ENCODE results near the gene IL19. TPM values are rescaled to one million over a fixed set of nuclear protein-coding genes. Genes with fewer than 3 reads are reported as not detected.

Gene IL19
- total RNA-seq, 4 donors from 2014 or later: not detected

DNA sequence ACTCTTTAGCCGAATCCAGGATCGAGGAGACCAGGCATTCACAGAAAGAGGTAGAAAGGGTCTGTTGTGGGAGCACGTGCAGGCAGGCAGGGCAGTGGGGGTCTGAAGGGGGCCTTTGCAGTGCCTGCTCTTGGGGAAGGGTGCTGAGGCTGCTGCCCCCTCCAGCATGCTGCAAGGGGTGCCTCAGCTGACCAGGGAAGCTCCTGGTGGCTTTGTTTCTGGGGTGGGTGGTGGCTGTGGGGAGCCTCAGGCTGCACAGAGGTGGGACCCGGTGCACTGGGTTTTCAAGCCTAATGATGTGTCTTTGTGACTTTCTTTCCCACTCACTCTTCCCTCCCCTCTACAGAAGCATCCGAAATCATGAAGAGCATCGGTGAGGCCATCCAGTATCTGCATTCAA lies 41.5 kb upstream of the IL19 start:
- ATAC-seq (no peak), DNase-seq (no peak)
- TF ChIP-seq, protein P1, sequence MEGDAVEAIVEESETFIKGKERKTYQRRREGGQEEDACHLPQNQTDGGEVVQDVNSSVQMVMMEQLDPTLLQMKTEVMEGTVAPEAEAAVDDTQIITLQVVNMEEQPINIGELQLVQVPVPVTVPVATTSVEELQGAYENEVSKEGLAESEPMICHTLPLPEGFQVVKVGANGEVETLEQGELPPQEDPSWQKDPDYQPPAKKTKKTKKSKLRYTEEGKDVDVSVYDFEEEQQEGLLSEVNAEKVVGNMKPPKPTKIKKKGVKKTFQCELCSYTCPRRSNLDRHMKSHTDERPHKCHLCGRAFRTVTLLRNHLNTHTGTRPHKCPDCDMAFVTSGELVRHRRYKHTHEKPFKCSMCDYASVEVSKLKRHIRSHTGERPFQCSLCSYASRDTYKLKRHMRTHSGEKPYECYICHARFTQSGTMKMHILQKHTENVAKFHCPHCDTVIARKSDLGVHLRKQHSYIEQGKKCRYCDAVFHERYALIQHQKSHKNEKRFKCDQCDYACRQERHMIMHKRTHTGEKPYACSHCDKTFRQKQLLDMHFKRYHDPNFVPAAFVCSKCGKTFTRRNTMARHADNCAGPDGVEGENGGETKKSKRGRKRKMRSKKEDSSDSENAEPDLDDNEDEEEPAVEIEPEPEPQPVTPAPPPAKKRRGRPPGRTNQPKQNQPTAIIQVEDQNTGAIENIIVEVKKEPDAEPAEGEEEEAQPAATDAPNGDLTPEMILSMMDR (IDR thresholded peaks at IDR 0.05 in 4 of 5, conservative IDR thresholded peaks at IDR 0.05 in 1 of 5): no peak
- no peak for TF ChIP-seq POLR2A (IDR thresholded peaks at IDR 0.05)
- in situ Hi-C loops (cut with MboI; ENCODE audit: low sequenced_read_pairs in 4 of 4): loop anchor here in 2 of 4 donors (5.0 kb wide), 1 partner anchor 183 kb away; no protein-coding TSS in a partner anchor
- Histone ChIP-seq H3K4me3 (no peak overlapping the region), H3K27me3 (no peaks in the 10 kb centered on the region), H3K36me3 (peaks cover 3 to 51% of the 10 kb centered on the region in 2 donors), H3K4me1 (peaks cover 36 to 38% of the 10 kb centered on the region in 2 donors), H3K9me3 (no peaks in the 10 kb centered on the region), H3K27ac (no peak overlapping the region)
- intact Hi-C loops (cut with DNase I; ENCODE audit: low total_unique reads): no loop called here

DNA sequence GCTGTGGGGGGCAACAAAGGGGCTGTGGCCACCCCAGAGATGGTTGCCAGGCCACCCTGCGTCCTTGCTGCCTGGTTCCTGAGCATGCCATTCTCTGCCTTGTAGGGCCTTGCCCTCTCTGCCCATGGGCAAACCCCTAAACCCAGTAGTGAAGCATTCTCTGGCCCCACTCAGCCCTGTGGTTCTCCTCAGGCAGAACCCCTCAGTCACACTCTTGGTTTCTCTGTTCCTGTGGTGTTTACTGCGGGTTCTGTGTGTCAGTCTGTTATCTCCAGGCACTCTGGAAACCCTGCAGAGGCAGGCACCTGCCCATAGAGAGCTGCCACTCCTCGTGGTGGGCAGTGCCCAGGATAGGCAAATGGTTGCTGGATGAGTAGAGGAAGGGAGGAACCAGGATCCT lies 41.1 kb upstream of the IL19 start:
- Histone ChIP-seq H3K36me3 (peaks cover 3 to 51% of the 10 kb centered on the region in 2 donors), H3K27me3 (no peaks in the 10 kb centered on the region), H3K4me1 (peaks cover 31 to 33% of the 10 kb centered on the region in 2 donors), H3K4me3 (no peak overlapping the region), H3K27ac (no peak overlapping the region), H3K9me3 (no peaks in the 10 kb centered on the region)
- intact Hi-C loops (cut with DNase I; ENCODE audit: low total_unique reads) (no loop called here), in situ Hi-C loops (cut with MboI; ENCODE audit: low sequenced_read_pairs in 4 of 4) (loop anchor here in 2 of 4 donors (5.0 kb wide), 1 partner anchor 183 kb away; no protein-coding TSS in a partner anchor)
- ATAC-seq: no peak
- DNase-seq: no peak
- TF ChIP-seq, protein P1 (IDR thresholded peaks at IDR 0.05 in 4 of 5, conservative IDR thresholded peaks at IDR 0.05 in 1 of 5): no peak
- no peak for TF ChIP-seq POLR2A (IDR thresholded peaks at IDR 0.05)

DNA sequence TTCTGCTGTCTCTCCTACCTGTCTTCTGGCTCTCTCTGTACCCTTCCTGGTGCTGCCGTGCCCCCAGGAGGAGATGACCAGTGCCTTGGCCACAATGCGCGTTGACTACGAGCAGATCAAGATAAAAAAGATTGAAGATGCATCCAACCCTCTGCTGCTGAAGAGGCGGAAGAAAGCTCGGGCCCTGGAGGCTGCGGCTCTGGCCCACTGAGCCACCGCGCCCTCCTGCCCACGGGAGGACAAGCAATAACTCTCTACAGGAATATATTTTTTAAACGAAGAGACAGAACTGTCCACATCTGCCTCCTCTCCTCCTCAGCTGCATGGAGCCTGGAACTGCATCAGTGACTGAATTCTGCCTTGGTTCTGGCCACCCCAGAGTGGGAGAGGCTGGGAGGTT lies 38.1 kb upstream of the IL19 start:
- no peak overlapping the region for H3K4me3 ChIP-seq
- H3K36me3 ChIP-seq: peaks cover 3 to 51% of the 10 kb centered on the region in 2 donors
- in situ Hi-C loops (cut with MboI; ENCODE audit: low sequenced_read_pairs in 4 of 4) (loop anchor here in 2 of 4 donors (10.0 kb wide), 2 partner anchors 82 to 182 kb away; no protein-coding TSS in a partner anchor), intact Hi-C loops (cut with DNase I; ENCODE audit: low total_unique reads) (loop anchor here (2.0 kb wide), 1 partner anchor 76 kb away; no protein-coding TSS in a partner anchor)
- ATAC-seq (no peak), DNase-seq (no peak)
- H3K27ac ChIP-seq: no peak overlapping the region
- H3K27me3 ChIP-seq: no peaks in the 10 kb centered on the region
- H3K9me3 ChIP-seq: no peaks in the 10 kb centered on the region
- peaks cover 7% of the 10 kb centered on the region in 2 donors for H3K4me1 ChIP-seq
- no peak for TF ChIP-seq POLR2A (IDR thresholded peaks at IDR 0.05)
- TF ChIP-seq, protein P1 (IDR thresholded peaks at IDR 0.05 in 4 of 5, conservative IDR thresholded peaks at IDR 0.05 in 1 of 5): no peak

DNA sequence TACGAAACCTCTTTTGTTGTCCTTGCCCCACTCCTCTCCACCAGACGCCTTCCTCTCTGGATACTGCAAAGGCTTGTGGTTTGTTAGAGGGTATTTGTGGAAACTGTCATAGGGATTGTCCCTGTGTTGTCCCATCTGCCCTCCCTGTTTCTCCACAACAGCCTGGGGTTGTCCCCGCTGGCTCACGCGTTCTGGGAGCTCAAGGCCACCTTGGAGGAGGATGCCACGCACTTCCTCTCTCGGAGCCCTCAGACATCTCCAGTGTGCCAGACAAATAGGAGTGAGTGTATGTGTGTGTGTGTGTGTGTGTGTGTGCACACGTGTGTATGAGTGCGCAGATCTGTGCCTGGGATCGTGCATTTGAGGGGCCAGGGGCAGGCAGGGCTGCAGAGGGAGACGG lies 37.6 kb upstream of the IL19 start:
- no peaks in the 10 kb centered on the region for H3K9me3 ChIP-seq
- peaks cover 3 to 51% of the 10 kb centered on the region in 2 donors for H3K36me3 ChIP-seq
- DNase-seq: no peak
- no peaks in the 10 kb centered on the region for H3K27me3 ChIP-seq
- peaks cover 3 to 6% of the 10 kb centered on the region in 2 donors for H3K4me1 ChIP-seq
- H3K4me3 ChIP-seq: no peak overlapping the region
- no peak overlapping the region for H3K27ac ChIP-seq
- TF ChIP-seq, protein P1 (IDR thresholded peaks at IDR 0.05 in 4 of 5, conservative IDR thresholded peaks at IDR 0.05 in 1 of 5): no peak
- no peak for TF ChIP-seq POLR2A (IDR thresholded peaks at IDR 0.05)
- intact Hi-C loops (cut with DNase I; ENCODE audit: low total_unique reads): loop anchor here (2.0 kb wide), 1 partner anchor 76 kb away; no protein-coding TSS in a partner anchor
- in situ Hi-C loops (cut with MboI; ENCODE audit: low sequenced_read_pairs in 4 of 4): loop anchor here in 2 of 4 donors (10.0 kb wide), 2 partner anchors 82 to 182 kb away; no protein-coding TSS in a partner anchor
- ATAC-seq: no peak
